ENCODE data around the gene AHCTF1. TPM values are rescaled to one million over a fixed set of nuclear protein-coding genes. Genes with fewer than 3 reads are reported as not detected.

The AHCTF1 gene
- total RNA-seq, 1 experiment from 2014 or later, result 42.3 TPM

- Histone ChIP-seq H3K9me3 (no peaks in the 10 kb centered on the region), H3K36me3 (ENCODE audit: control insufficient read depth, insufficient read depth, low read length) (no peaks in the 10 kb centered on the region), H3K4me1 (peaks cover 7% of the 10 kb centered on the region), H3K4me3 (ENCODE audit: low read depth, low read length) (no peak overlapping the region), H3K27me3 (replicated peaks; ENCODE audit: control insufficient read depth, insufficient read depth, low read length) (no peaks in the 10 kb centered on the region)
- intact Hi-C loops (cut with micrococcal nuclease; ENCODE audit: unreplicated experiment), result no loop called here
- POLR2A ChIA-PET, result no interaction called here
- TF ChIP-seq CTCF (IDR thresholded peaks at IDR 0.05; ENCODE audit: insufficient read depth in 1 of 2, low read depth in 1 of 2, low read length in 1 of 2, severe bottlenecking in 1 of 2, unreplicated experiment in 1 of 2), result no peak
- H3K27me3 Mint-ChIP-seq (ENCODE audit: insufficient read depth, unreplicated experiment), result no peaks in the 10 kb centered on the region
- DNase-seq, result no peak
- CTCF ChIA-PET, result no interaction called here
- no TSS peak for BruUV-seq (replicated peaks)
- no peaks in the 10 kb centered on the region for H3K9me3 Mint-ChIP-seq (ENCODE audit: unreplicated experiment)
- peaks cover 5% of the 10 kb centered on the region for H3K36me3 Mint-ChIP-seq (ENCODE audit: insufficient read depth, unreplicated experiment)
- H3K4me1 Mint-ChIP-seq (ENCODE audit: low read depth, unreplicated experiment), result peaks cover 7% of the 10 kb centered on the region
- no peak overlapping the region for H3K27ac Mint-ChIP-seq (ENCODE audit: unreplicated experiment)
- H3K4me3 Mint-ChIP-seq (ENCODE audit: unreplicated experiment), result no peak overlapping the region
These were observed 134.2 kb downstream of the AHCTF1 start for GRCh38 chr1:246797597-246797996.

- no peak overlapping the region for H3K4me3 ChIP-seq (ENCODE audit: low read depth, low read length)
- intact Hi-C loops (cut with micrococcal nuclease; ENCODE audit: unreplicated experiment), result no loop called here
- H3K27ac Mint-ChIP-seq (ENCODE audit: unreplicated experiment), result no peak overlapping the region
- peaks cover 3% of the 10 kb centered on the region for H3K36me3 Mint-ChIP-seq (ENCODE audit: insufficient read depth, unreplicated experiment)
- no peaks in the 10 kb centered on the region for H3K36me3 ChIP-seq (ENCODE audit: control insufficient read depth, insufficient read depth, low read length)
- POLR2A ChIA-PET, result no interaction called here
- H3K27me3 Mint-ChIP-seq (ENCODE audit: insufficient read depth, unreplicated experiment), result no peaks in the 10 kb centered on the region
- DNase-seq, result no peak
- no peak for TF ChIP-seq CTCF (IDR thresholded peaks at IDR 0.05; ENCODE audit: insufficient read depth in 1 of 2, low read depth in 1 of 2, low read length in 1 of 2, severe bottlenecking in 1 of 2, unreplicated experiment in 1 of 2)
- H3K9me3 Mint-ChIP-seq (ENCODE audit: unreplicated experiment), result no peaks in the 10 kb centered on the region
- no peaks in the 10 kb centered on the region for H3K9me3 ChIP-seq
- peaks cover 7% of the 10 kb centered on the region for H3K4me1 Mint-ChIP-seq (ENCODE audit: low read depth, unreplicated experiment)
- BruUV-seq (replicated peaks), result no TSS peak
- peaks cover 7% of the 10 kb centered on the region for H3K4me1 ChIP-seq
- H3K4me3 Mint-ChIP-seq (ENCODE audit: unreplicated experiment), result no peak overlapping the region
- CTCF ChIA-PET, result no interaction called here
- no peaks in the 10 kb centered on the region for H3K27me3 ChIP-seq (replicated peaks; ENCODE audit: control insufficient read depth, insufficient read depth, low read length)
These were observed 134.6 kb downstream of the AHCTF1 start for GRCh38 chr1:246797157-246797556.

- Mint-ChIP-seq H3K4me3 (ENCODE audit: unreplicated experiment) (no peak overlapping the region), H3K27ac (ENCODE audit: unreplicated experiment) (no peak overlapping the region), H3K9me3 (ENCODE audit: unreplicated experiment) (no peaks in the 10 kb centered on the region), H3K36me3 (ENCODE audit: insufficient read depth, unreplicated experiment) (no peaks in the 10 kb centered on the region), H3K27me3 (ENCODE audit: insufficient read depth, unreplicated experiment) (no peaks in the 10 kb centered on the region), H3K4me1 (ENCODE audit: low read depth, unreplicated experiment) (peaks cover 7% of the 10 kb centered on the region)
- no peak for DNase-seq
- ChIA-PET CTCF (no interaction called here), POLR2A (no interaction called here)
- Histone ChIP-seq H3K9me3 (no peaks in the 10 kb centered on the region), H3K4me1 (peaks cover 4% of the 10 kb centered on the region), H3K27me3 (replicated peaks; ENCODE audit: control insufficient read depth, insufficient read depth, low read length) (no peaks in the 10 kb centered on the region), H3K36me3 (ENCODE audit: control insufficient read depth, insufficient read depth, low read length) (no peaks in the 10 kb centered on the region), H3K4me3 (ENCODE audit: low read depth, low read length) (no peak overlapping the region)
- intact Hi-C loops (cut with micrococcal nuclease; ENCODE audit: unreplicated experiment), result no loop called here
- no TSS peak for BruUV-seq (replicated peaks)
- TF ChIP-seq CTCF (IDR thresholded peaks at IDR 0.05; ENCODE audit: insufficient read depth in 1 of 2, low read depth in 1 of 2, low read length in 1 of 2, severe bottlenecking in 1 of 2, unreplicated experiment in 1 of 2), result no peak
These were observed 135.6 kb downstream of the AHCTF1 start for GRCh38 chr1:246795906-246796694.

Measured in Caco-2 (cell line).